Testis (tissue), 3 donors: ENCODE measurements around the gene TEX14. TPM values are rescaled to one million over a fixed set of nuclear protein-coding genes. Genes with fewer than 3 reads are reported as not detected.
"Not testable (repeated sequence)": the region's sequence is repeated elsewhere in the genome, so short reads cannot be mapped to it uniquely, and the experiment has no call there.

ENCODE experiments used
- DNase-seq: peaks from one replicate; pipeline ENCODE4 v3.0.0-alpha.2; 2019
- H3K27ac ChIP-seq, 2 donors: fragments of 200-600 bp; sonication (generic); one replicate each; pipeline ENCODE4 v1.5.1; 2019
- H3K27me3 ChIP-seq: fragments of 200-600 bp; sonication (generic); one replicate; pipeline ENCODE4 v1.5.1; 2019
- H3K36me3 ChIP-seq: fragments of 200-600 bp; sonication (generic); one replicate; pipeline ENCODE4 v1.5.1; 2017; ENCODE audit warnings: low read depth; ENCODE audit errors: missing control alignments
- H3K4me1 ChIP-seq: fragments of 200-600 bp; sonication (generic); one replicate; pipeline ENCODE4 v1.5.1; 2019
- H3K4me3 ChIP-seq, 2 donors: fragments of 200-600 bp; sonication (generic); one replicate each; pipeline ENCODE4 v1.5.1; 2017 to 2019
- H3K9me3 ChIP-seq: fragments of 200-600 bp; sonication (generic); one replicate; pipeline ENCODE4 v1.5.1; 2017
- POLR2A ChIP-seq: fragments of 450-650 bp; IDR thresholded peaks from one replicate; pipeline ENCODE4 v1.6.1; 2017; ENCODE audit warnings: antibody characterized with exemption, mild to moderate bottlenecking, moderate library complexity
- WGBS, 2 donors: methylation state at CpG; one replicate each; pipeline ENCODE4 v1.1.5; 2018; 5-methylcytosine and 5-hydroxymethylcytosine counted together
- intact Hi-C: fragments of 100-400 bp; cut with DNase I; formaldehyde crosslinking; loops from one replicate; pipeline ENCODE4 v1.15.1; 2023; ENCODE audit warnings: low total_unique reads
- polyA plus RNA-seq: library from polyadenylated mRNA; stranded (reverse); fragments of 350-450 nt; fragmentation: Illumina TruSeq; extraction: RNeasy Lipid Tissue Mini Kit (QIAGEN cat#74804); gene quantifications from one replicate; pipeline ENCODE4 v1.2.3, GENCODE V29; 2014; ENCODE audit warnings: low read depth, low replicate concordance; ENCODE audit not compliant: insufficient read depth
- total RNA-seq, 2 donors: library from RNA; depleted of rRNA; stranded (reverse); fragments of >200 nt; gene quantifications; one replicate each; pipeline ENCODE4 v1.2.3, GENCODE V29; 2016
- TF ChIP-seq, protein P1 (sequence below), 3 experiments: fragments of 450-650 bp in 2 of 3; fragments of 200-600 bp in 1 of 3; sonication (generic) in 1 of 3; IDR thresholded peaks; one replicate each; pipeline ENCODE4 v1.5.1; 2016 to 2019; ENCODE audit warnings: antibody characterized with exemption in 3 of 3, mild to moderate bottlenecking in 2 of 3, moderate library complexity in 1 of 3

The TEX14 gene
- total and polyA plus RNA-seq, 3 donors from 2014 or later: 27.7 to 96.5 (median 37.2) TPM

DNA sequence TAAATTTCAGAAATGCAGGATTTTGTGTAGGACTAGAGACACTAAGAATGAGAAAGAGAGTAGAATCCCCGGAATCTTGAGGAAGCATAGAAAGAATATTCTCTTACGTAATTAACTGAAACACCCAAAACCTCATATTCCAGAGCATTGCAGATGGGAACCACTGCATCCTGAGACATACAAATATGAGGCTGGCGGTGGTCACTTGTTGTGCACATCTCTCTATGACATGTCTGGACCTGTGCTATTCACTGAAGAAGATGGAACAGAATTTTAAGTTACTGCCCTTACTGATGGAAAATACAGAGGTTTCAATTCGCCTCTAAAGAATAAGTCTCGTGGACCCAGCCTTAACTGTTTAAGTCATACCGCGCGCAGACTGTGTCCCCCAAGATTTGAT is 1.4 kb upstream of the TEX14 start:
- Histone ChIP-seq H3K27me3 (no peaks in the 10 kb centered on the region), H3K4me1 (peaks cover 11% of the 10 kb centered on the region), H3K27ac (peak overlapping the region; percentile 29 to 95), H3K9me3 (no peaks in the 10 kb centered on the region), H3K36me3 (no peaks in the 10 kb centered on the region), H3K4me3 (peak overlapping the region; percentile 66 to 81)
- intact Hi-C loops: no loop called here
- TF ChIP-seq, protein P1, sequence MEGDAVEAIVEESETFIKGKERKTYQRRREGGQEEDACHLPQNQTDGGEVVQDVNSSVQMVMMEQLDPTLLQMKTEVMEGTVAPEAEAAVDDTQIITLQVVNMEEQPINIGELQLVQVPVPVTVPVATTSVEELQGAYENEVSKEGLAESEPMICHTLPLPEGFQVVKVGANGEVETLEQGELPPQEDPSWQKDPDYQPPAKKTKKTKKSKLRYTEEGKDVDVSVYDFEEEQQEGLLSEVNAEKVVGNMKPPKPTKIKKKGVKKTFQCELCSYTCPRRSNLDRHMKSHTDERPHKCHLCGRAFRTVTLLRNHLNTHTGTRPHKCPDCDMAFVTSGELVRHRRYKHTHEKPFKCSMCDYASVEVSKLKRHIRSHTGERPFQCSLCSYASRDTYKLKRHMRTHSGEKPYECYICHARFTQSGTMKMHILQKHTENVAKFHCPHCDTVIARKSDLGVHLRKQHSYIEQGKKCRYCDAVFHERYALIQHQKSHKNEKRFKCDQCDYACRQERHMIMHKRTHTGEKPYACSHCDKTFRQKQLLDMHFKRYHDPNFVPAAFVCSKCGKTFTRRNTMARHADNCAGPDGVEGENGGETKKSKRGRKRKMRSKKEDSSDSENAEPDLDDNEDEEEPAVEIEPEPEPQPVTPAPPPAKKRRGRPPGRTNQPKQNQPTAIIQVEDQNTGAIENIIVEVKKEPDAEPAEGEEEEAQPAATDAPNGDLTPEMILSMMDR (IDR thresholded peaks at IDR 0.05): no peak
- TF ChIP-seq POLR2A: no peak
- DNase-seq: no peak
- 45 to 46% methylated on average over 8 of the region's 8 CpGs for WGBS, 2 donors

DNA sequence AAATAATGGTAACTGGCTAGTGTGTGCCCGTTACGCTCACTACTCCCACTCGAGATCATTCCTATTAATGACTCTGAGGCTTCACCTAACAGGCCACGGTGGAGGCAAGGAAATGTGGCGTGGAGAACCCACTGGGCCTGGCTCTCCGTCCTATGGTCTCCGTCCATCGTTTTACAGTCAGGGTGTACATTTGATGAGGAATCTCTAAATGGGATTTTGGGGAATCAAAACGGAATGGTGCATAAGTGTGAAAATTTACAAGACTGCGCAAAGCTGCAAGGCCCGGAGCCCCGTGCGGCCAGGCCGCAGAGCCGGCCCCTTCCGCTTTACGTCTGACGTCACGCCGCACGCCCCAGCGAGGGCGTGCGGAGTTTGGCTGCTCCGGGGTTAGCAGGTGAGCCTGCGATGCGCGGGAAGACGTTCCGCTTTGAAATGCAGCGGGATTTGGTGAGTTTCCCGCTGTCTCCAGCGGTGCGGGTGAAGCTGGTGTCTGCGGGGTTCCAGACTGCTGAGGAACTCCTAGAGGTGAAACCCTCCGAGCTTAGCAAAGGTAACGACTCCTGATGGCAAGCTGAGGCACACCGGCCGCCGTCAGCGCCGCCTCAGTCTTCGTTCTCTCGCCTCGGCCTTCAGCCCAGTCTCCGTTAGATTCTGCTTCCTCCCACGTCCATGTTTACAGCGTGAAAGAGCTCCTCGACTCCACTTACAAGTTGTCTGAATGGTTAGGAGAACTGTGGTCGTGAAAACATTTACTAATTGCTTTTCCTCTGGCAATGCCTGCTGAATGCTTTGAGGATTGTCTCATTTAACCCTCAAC is 602 bp upstream of the TEX14 start, which contains the start of gene RAD51C:
Gene RAD51C (plus strand): TSS at position 364 of the 817 bp plus-strand sequence. CDS start 42 bp downstream, at position 406.
- 6 to 10% methylated on average over 35 to 44 of the region's 50 CpGs for WGBS, 2 donors
- Histone ChIP-seq H3K4me1 (peaks cover 11% of the 10 kb centered on the region), H3K9me3 (no peaks in the 10 kb centered on the region), H3K36me3 (no peaks in the 10 kb centered on the region), H3K27ac (peak within 1 kb of the TSS; percentile 29 to 95), H3K4me3 (peak within 1 kb of the TSS; percentile 66 to 81), H3K27me3 (no peaks in the 10 kb centered on the region)
- peak; percentile 90 for DNase-seq
- intact Hi-C loops: no loop called here
- no peak for TF ChIP-seq POLR2A
- TF ChIP-seq, protein P1 (IDR thresholded peaks at IDR 0.05): no peak

DNA sequence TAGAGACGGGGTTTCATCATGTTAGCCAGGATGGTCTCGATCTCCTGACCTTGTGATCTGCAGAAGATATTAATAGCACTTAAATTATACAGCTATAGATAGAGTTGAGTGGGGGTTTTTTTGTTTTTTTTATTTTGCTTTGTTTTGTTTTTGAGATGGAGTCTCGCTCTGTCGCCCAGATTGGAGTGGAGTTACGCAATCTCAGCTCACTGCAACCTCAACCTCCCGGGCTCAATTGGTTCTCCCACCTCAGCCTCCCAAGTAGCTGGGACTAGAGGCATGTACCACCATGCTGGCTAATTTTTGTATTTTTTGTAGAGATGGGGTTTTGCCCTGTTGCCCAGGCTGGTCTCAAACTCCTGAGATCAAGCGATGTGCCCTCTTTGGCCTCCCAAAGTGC is 1.8 kb downstream of the TEX14 start:
- H3K9me3 ChIP-seq, DNase-seq, intact Hi-C loops, H3K27me3 ChIP-seq, H3K36me3 ChIP-seq, H3K27ac ChIP-seq, H3K4me3 ChIP-seq: not testable (repeated sequence)
- WGBS, 2 donors: 94 to 95% methylated on average over 7 of the region's 7 CpGs
- H3K4me1 ChIP-seq: peaks cover 11% of the 10 kb centered on the region

DNA sequence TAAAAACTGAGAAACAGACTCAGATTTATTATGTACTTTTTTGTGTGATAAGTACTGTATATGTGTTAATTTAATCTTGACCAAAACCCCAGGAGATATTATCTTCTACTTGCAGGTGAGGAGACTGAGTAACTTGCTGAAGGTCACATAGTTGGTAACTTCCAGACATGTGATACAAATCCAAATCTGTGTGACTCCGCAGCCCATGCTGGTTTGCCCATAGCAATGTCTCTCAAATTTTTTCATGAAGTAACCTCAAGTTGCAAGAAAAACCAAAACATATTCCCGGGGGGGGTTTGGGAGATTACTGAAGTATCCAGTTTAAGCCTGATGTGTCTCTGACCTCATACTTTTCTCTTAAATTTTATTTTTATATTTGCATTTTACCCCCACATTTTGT is 3.3 kb downstream of the TEX14 start:
- peaks cover 7% of the 10 kb centered on the region for H3K4me1 ChIP-seq
- no peak for DNase-seq
- no peaks in the 10 kb centered on the region for H3K36me3 ChIP-seq
- H3K9me3 ChIP-seq: no peaks in the 10 kb centered on the region
- no peaks in the 10 kb centered on the region for H3K27me3 ChIP-seq
- intact Hi-C loops: no loop called here
- H3K4me3 ChIP-seq: no peak overlapping the region
- 81 to 89% methylated on average over 2 of the region's 2 CpGs for WGBS, 2 donors
- TF ChIP-seq POLR2A: no peak
- TF ChIP-seq, protein P1 (IDR thresholded peaks at IDR 0.05): no peak
- no peak overlapping the region for H3K27ac ChIP-seq

DNA sequence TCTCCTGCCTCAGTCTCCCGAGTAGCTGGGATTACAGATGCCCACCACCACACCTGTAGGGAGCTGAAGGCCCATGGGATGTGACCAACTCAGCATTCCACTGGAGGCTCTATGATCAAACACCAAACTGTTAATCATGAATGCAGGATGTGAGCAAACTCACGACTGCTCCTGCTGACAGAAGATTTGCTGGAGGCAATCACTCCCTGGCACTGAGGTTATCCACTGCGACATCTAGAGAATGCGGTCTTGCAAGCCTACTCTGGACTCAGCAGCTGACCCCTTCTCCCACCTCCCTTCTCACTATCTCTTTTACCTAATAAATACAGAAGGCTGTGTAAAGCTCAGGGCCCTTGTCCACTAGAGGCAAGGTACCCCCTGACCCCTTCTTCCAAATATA is 4.9 kb downstream of the TEX14 start:
- H3K4me1 ChIP-seq: peaks cover under 1% of the 10 kb centered on the region
- H3K9me3 ChIP-seq: no peaks in the 10 kb centered on the region
- H3K27ac ChIP-seq: no peak overlapping the region
- no peak for TF ChIP-seq POLR2A
- TF ChIP-seq, protein P1 (IDR thresholded peaks at IDR 0.05): no peak
- H3K27me3 ChIP-seq: no peaks in the 10 kb centered on the region
- H3K36me3 ChIP-seq: no peaks in the 10 kb centered on the region
- WGBS, 2 donors: 47 to 60% methylated on average over 4 of the region's 4 CpGs
- H3K4me3 ChIP-seq: no peak overlapping the region
- no peak for DNase-seq
- intact Hi-C loops: no loop called here

DNA sequence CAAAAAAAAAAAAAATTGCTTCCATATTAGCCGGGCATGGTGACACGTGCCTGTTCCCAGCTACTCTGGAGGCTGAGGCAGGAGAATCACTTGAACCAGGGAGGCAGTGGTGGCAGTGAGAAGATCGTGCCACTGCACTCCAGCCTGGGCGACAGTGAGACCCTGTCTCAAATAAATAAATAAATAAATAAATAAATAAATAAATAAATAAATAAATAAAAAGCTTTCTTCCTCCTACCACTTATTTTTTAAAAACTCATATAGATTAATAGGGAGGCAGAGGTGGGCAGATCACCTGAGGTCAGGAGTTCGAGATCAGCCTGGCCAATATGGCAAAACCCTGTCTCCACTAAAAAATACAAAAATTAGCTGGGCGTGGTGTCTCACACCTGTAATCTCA is 7.4 kb downstream of the TEX14 start:
- DNase-seq, H3K27me3 ChIP-seq, H3K4me3 ChIP-seq, H3K9me3 ChIP-seq, intact Hi-C loops, H3K36me3 ChIP-seq, H3K4me1 ChIP-seq, H3K27ac ChIP-seq: not testable (repeated sequence)
- 85 to 94% methylated on average over 6 of the region's 6 CpGs for WGBS, 2 donors
